NCI-H2107 treated with DMSO at 0.1 percent for 48 hours (cell line): ENCODE data around the gene IQCN.
A peak's percentile ranks its signal among the peaks of the same experiment; 100 is the strongest.

ENCODE experiments used
- DNase-seq: peaks from one replicate; lab custom pipeline; 2025; ENCODE audit not compliant: unreplicated experiment; lab: John Stamatoyannopoulos, UW

Gene IQCN

GRCh38 chr19:18287836-18288772, 13.9 kb upstream of the IQCN start:
- no peak for DNase-seq

GRCh38 chr19:18286973-18287635, 12.9 kb upstream of the IQCN start:
- no peak for DNase-seq

- DNase-seq = no peak
These were observed 10.6 kb upstream of the IQCN start for GRCh38 chr19:18284712-18285360.

GRCh38 chr19:18283338-18283737, 9.1 kb upstream of the IQCN start:
- DNase-seq = no peak

GRCh38 chr19:18282788-18283141, 8.5 kb upstream of the IQCN start:
- DNase-seq = no peak

- DNase-seq = peak; percentile 94
These were observed 8.0 kb upstream of the IQCN start for GRCh38 chr19:18282021-18282787.

- peak; percentile 94 for DNase-seq
These were observed 7.1 kb upstream of the IQCN start, which contains the start of gene JUND for GRCh38 chr19:18281082-18282020. JUND (minus strand) TSS chr19:18281622; CDS start chr19:18281484, 138 bp downstream.

- DNase-seq = no peak
These were observed 6.2 kb upstream of the IQCN start for GRCh38 chr19:18280247-18281081.

GRCh38 chr19:18279516-18280246, 5.4 kb upstream of the IQCN start:
- DNase-seq = peak; percentile 71

- no peak for DNase-seq
These were observed 4.9 kb upstream of the IQCN start for GRCh38 chr19:18279266-18279515.

GRCh38 chr19:18278521-18279265, 4.4 kb upstream of the IQCN start:
- DNase-seq = no peak

- no peak for DNase-seq
These were observed 617 bp upstream of the IQCN start for GRCh38 chr19:18274781-18275356.

- DNase-seq = no peak
These were observed 562 bp downstream of the IQCN start for GRCh38 chr19:18273561-18274218.

GRCh38 chr19:18271433-18271841, 2.8 kb downstream of the IQCN start:
- no peak for DNase-seq

GRCh38 chr19:18270326-18270725, 3.9 kb downstream of the IQCN start:
- DNase-seq = no peak

- DNase-seq = no peak
These were observed 5.1 kb downstream of the IQCN start for GRCh38 chr19:18269070-18269723.
